ENCODE results near the gene CCDC9B.

- TF ChIP-seq, protein P1, sequence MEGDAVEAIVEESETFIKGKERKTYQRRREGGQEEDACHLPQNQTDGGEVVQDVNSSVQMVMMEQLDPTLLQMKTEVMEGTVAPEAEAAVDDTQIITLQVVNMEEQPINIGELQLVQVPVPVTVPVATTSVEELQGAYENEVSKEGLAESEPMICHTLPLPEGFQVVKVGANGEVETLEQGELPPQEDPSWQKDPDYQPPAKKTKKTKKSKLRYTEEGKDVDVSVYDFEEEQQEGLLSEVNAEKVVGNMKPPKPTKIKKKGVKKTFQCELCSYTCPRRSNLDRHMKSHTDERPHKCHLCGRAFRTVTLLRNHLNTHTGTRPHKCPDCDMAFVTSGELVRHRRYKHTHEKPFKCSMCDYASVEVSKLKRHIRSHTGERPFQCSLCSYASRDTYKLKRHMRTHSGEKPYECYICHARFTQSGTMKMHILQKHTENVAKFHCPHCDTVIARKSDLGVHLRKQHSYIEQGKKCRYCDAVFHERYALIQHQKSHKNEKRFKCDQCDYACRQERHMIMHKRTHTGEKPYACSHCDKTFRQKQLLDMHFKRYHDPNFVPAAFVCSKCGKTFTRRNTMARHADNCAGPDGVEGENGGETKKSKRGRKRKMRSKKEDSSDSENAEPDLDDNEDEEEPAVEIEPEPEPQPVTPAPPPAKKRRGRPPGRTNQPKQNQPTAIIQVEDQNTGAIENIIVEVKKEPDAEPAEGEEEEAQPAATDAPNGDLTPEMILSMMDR (IDR thresholded peaks at IDR 0.05): no peak
- TF ChIP-seq POLR2AphosphoS5 (IDR thresholded peaks at IDR 0.05) (no peak), POLR2A (IDR thresholded peaks at IDR 0.05) (no peak), EP300 (IDR thresholded peaks at IDR 0.05) (no peak)
Measured at GRCh38 chr15:40372981-40373380, 32.2 kb upstream of the CCDC9B start.

Data from upper lobe of left lung (tissue), 4 donors.